ENCODE results near the gene GJE1. TPM values are rescaled to one million over a fixed set of nuclear protein-coding genes. Genes with fewer than 3 reads are reported as not detected.

Gene GJE1
- total RNA-seq, 1 donor from 2014 or later, result not detected

DNA sequence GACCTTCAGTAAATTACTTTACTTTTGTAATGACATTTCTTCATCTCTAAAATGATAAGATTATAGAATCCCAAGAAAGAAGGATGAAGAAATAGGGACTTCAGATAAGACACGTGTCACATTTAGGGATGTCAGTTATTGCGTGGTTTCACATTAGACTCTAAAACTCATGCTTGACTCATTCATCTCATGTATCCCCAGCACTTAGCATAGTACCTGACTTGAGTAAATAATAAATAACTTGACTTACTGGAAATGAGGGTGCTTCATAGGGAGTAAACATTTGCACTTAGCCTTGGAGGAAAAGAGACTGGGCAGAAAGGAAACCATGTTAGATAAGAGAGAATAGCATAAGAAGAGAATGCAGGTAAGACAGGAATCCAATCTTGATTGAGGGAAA, 51.6 kb downstream of the GJE1 start:
- Histone ChIP-seq H3K27ac (ENCODE audit: low read depth, low read length) (no peak overlapping the region), H3K4me3 (ENCODE audit: low read length in 3 of 3) (no peak overlapping the region), H3K36me3 (ENCODE audit: control insufficient read depth in 3 of 3, insufficient read depth in 3 of 3, low read length in 3 of 3) (no peaks in the 10 kb centered on the region), H3K27me3 (ENCODE audit: control insufficient read depth in 3 of 3, insufficient read depth in 3 of 3, low read length in 3 of 3) (no peaks in the 10 kb centered on the region), H3K9ac (ENCODE audit: low read depth in 1 of 3, low read length in 3 of 3) (no peak overlapping the region), H3K9me3 (ENCODE audit: control insufficient read depth in 3 of 3, low read length in 3 of 3) (no peaks in the 10 kb centered on the region), H3K4me1 (ENCODE audit: control insufficient read depth in 3 of 3, insufficient read depth in 3 of 3, low read length in 3 of 3) (no peaks in the 10 kb centered on the region)

Other genes with a start within 250 kb of the GJE1 start
- not detected for gene NMBR, start 14.2 kb downstream of the GJE1 start, total RNA-seq
- gene VTA1, start 14.3 kb downstream of the GJE1 start, total RNA-seq, result 20.9 TPM
- 26.1 TPM for gene ADGRG6, start 169.1 kb downstream of the GJE1 start, total RNA-seq

Measured in skeletal muscle tissue (tissue), 4 donors.